ENCODE data around the gene NCKAP5.

DNA sequence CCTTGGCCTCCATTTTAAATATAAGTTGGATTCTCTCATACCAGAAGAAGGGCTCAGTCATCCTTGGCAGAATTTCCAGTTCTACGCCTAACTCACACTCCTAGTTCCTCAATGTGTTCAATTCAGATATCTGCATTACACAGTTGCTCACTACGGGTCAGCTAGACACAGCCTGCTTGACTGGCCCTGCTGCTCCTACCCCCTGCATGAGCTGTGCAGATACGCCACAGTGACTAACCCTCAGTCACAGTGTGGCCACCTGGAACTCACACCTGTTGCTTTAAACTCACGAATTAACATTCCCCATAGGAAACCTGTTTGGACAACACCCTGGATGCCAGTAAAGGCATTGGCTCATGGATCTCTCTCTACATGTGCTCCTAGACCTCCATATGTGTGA lies 429.6 kb downstream of the NCKAP5 start:
- TF ChIP-seq, protein P1, sequence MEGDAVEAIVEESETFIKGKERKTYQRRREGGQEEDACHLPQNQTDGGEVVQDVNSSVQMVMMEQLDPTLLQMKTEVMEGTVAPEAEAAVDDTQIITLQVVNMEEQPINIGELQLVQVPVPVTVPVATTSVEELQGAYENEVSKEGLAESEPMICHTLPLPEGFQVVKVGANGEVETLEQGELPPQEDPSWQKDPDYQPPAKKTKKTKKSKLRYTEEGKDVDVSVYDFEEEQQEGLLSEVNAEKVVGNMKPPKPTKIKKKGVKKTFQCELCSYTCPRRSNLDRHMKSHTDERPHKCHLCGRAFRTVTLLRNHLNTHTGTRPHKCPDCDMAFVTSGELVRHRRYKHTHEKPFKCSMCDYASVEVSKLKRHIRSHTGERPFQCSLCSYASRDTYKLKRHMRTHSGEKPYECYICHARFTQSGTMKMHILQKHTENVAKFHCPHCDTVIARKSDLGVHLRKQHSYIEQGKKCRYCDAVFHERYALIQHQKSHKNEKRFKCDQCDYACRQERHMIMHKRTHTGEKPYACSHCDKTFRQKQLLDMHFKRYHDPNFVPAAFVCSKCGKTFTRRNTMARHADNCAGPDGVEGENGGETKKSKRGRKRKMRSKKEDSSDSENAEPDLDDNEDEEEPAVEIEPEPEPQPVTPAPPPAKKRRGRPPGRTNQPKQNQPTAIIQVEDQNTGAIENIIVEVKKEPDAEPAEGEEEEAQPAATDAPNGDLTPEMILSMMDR (IDR thresholded peaks at IDR 0.05) = no peak
- TF ChIP-seq POLR2A (IDR thresholded peaks at IDR 0.05) = no peak
